Right cardiac atrium (tissue), 5 donors: ENCODE data around the gene RPL21. TPM values are rescaled to one million over a fixed set of nuclear protein-coding genes. Genes with fewer than 3 reads are reported as not detected.
"Not testable (repeated sequence)": the region's sequence is repeated elsewhere in the genome, so short reads cannot be mapped to it uniquely, and the experiment has no call there.

ENCODE experiments used
- ATAC-seq, 2 donors: fragments of 200-7000 bp; cut with Tn5 transposase; one replicate each; pipeline versions ENCODE4 v1.8.0 to v1.9.1; 2020; ENCODE audit warnings: moderate library complexity in 2 of 2, mild to moderate bottlenecking in 1 of 2
- DNase-seq, 3 donors: peaks; one replicate each; pipeline ENCODE4 v3.0.0-alpha.2; 2020
- H3K27ac ChIP-seq: one replicate; pipeline ENCODE4 v1.5.1; 2013; ENCODE audit warnings: mild to moderate bottlenecking, low read length, control low read depth, moderate library complexity
- H3K27me3 ChIP-seq: one replicate; pipeline ENCODE4 v1.6.1; 2013; ENCODE audit not compliant: control insufficient read depth, insufficient read depth
- H3K4me1 ChIP-seq: one replicate; pipeline ENCODE4 v1.6.1; 2013; ENCODE audit warnings: low read length; ENCODE audit not compliant: control insufficient read depth, insufficient read depth
- H3K4me3 ChIP-seq: one replicate; pipeline ENCODE4 v1.5.1; 2013; ENCODE audit warnings: low read length, control low read depth
- H3K9me3 ChIP-seq: one replicate; pipeline ENCODE4 v1.6.1; 2013; ENCODE audit warnings: low read length; ENCODE audit not compliant: control insufficient read depth
- WGBS: extraction: QIAGEN DNeasy Blood & Tissue Kit; methylation state at CpG from one replicate; pipeline ENCODE4 v1.1.7; 2013; 5-methylcytosine and 5-hydroxymethylcytosine counted together
- intact Hi-C, 4 donors: fragments of 100-400 bp; cut with DNase I; formaldehyde crosslinking; loops; one replicate each; pipeline versions ENCODE4 v1.11.0 to v1.14.0; 2022 to 2023
- long read RNA-seq, 4 donors: library from polyadenylated mRNA; unstranded; transcript quantifications; one replicate each; pipeline ENCODE4 v2.0.0, GENCODE V29; 2020 to 2021
- polyA plus RNA-seq: library from polyadenylated mRNA; stranded (reverse); fragments of 200-250 nt; gene quantifications from one replicate; pipeline ENCODE4 v1.2.3, GENCODE V29; 2013
- total RNA-seq, 4 donors: library from RNA; stranded (reverse); fragmentation: NEBNext Ultra II Directional; extraction: Animal tissue kit (Norgen Biotek cat#: 25700); gene quantifications; one replicate each; pipeline ENCODE4 v1.2.1, GENCODE V29; 2021
- donor health status: healthy with polysubstance abuse.
- donor health status: DM: no; HTN: yes; CAD: no.
- donor health status: DM: no; HTN: no; CAD: no.
- donor health status: DM: no; HTN: yes; CAD: no; lungs with severe emphysema.
- donor health status: DM: yes; HTN: yes; CAD: no.

Gene RPL21
- total RNA-seq (100 to 1,000 TPM; 723 to 895 (median 850) TPM), polyA plus RNA-seq (662 TPM)
- long read RNA-seq, donor 1, transcript RPL21-202 (6 exons, 815 nt) = major isoform, 18 of 28 reads
- long read RNA-seq, donor 1, partial matches to known transcripts = 3 of 28 reads
- long read RNA-seq, donor 1, other reads (novel, unspliced or antisense) = 0 of 28 reads
- long read RNA-seq, donor 2, transcript RPL21-202 (6 exons, 815 nt) = major isoform, 15 of 21 reads
- long read RNA-seq, donor 2, partial matches to known transcripts = 3 of 21 reads
- long read RNA-seq, donor 2, other reads (novel, unspliced or antisense) = 1 of 21 reads
- long read RNA-seq, donor 3, transcript RPL21-202 (6 exons, 815 nt) = major isoform, 8 of 17 reads
- long read RNA-seq, donor 3, partial matches to known transcripts = 3 of 17 reads
- long read RNA-seq, donor 3, other reads (novel, unspliced or antisense) = 4 of 17 reads
- long read RNA-seq, donor 4, transcript RPL21-202 (6 exons, 815 nt) = major isoform, 9 of 14 reads
- long read RNA-seq, donor 4, partial matches to known transcripts = 2 of 14 reads
- long read RNA-seq, donor 4, other reads (novel, unspliced or antisense) = 1 of 14 reads

DNA sequence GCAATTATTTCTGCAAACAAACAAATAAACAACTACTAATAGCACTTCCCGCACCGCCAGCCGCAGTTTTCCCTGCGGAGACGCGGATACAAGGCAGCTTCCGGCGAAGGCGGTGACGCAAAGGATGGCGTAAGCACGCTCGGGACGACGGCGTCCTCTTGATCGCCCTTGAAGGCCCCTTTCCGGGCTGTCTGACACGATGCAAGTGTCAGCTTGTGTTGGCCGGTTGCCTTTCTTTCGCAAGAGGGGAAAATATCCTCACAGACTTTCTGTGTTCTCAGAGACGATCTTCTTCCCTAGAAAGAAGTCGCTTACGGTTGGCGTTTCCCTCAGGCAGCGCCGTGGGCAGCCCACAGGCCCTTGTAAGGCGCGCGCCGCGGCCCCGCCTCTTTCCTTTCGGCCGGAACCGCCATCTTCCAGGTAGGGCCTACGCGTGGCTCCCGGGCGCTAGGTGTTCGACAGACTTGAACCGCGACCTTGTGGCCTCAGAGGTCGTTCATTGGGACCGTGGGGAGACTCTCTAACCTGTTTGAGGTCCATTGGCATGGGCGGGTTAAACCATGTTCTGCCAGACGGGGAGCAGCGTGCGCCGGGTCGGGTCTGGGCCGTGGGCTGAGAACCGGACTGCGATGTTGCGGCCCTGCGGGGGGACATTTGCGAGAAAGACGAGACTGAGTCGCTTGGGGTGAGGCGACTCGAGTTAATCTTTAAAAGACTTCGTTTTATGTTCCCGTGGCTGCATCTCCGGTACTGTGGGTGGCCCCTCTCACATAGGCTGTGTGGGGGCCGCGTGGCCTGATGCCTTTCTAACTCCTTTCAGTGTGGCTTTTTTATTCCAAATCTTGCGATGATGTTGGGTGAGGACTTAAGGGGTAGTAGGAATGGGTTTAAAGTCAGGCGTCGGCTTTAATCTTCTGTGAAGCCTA is at the start of gene RPL21:
Gene RPL21, plus strand, starts transcription at position 393 of the 926 bp plus-strand sequence. CDS start 2,219 bp downstream, outside the sequence.
- Histone ChIP-seq H3K4me1 (no peaks in the 10 kb centered on the region), H3K4me3 (peak within 1 kb of the TSS; percentile 96)

DNA sequence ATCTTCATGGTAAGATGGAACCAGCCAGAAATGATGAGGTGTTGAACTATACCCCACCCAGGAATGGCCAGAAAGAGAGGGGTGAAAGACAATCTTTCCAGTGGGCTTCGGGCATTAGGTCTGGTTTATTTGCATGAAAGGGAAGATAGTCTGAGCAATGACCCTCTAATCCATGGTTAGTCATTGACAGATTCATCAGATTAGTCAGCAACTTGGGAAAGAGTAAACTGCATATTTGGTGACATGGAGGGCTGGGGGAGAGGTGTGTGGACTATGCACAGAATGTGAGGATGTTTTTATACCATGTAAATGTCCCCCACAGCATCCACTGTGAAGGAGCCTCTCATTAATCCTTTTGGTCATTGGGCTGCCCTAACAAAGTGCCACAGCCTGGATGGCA is 49.7 kb upstream of the RPL21 start:
- no peaks in the 10 kb centered on the region for H3K4me1 ChIP-seq
- intact Hi-C loops = loop anchor here in 1 of 4 donors (10.0 kb wide), 1 partner anchor 217 kb away; no protein-coding TSS in a partner anchor
- H3K4me3 ChIP-seq = no peak overlapping the region
- no peak overlapping the region for H3K27ac ChIP-seq
- H3K27me3 ChIP-seq = no peaks in the 10 kb centered on the region
- no peak for DNase-seq
- no peaks in the 10 kb centered on the region for H3K9me3 ChIP-seq
- no peak for ATAC-seq
- 84% methylated on average over 1 of the region's 1 CpG for WGBS

More for the DNA sequence above, at the start of gene RPL21:
- DNase-seq = peak; percentile 98 to 99 (median 98)
- Histone ChIP-seq H3K27me3 (no peaks in the 10 kb centered on the region), H3K9me3 (no peaks in the 10 kb centered on the region), H3K27ac (peak within 1 kb of the TSS; percentile 84)
- intact Hi-C loops = loop anchor here in 2 of 4 donors (5.0 to 10.0 kb wide), 2 partner anchors 67 to 79 kb away; partner anchors contain the start of gene USP12 (in 1 of the 2)
- peak; percentile 99 for ATAC-seq
- WGBS = under 1% methylated on average over 69 of the region's 69 CpGs

DNA sequence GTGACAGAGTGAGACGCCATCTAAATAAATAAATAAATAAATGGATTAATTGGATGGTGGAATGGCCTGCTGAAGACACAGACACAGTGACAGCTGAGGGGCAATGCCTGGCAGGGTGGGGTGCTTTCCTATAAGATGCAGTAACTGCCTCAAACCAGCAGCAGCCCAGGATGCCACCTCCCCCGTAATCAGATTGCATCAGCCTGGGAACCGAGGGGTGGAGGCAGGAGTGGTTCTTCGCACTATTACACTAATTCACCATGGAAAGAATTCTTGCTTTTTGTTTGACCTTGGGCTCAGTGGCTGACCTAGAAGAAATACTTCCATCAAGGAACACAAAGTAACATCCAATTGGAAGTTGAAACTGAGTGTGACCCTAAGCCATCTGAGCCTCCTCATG is 48.2 kb upstream of the RPL21 start:
- intact Hi-C loops = loop anchor here in 1 of 4 donors (10.0 kb wide), 1 partner anchor 218 kb away; no protein-coding TSS in a partner anchor
- ATAC-seq = no peak
- 85% methylated on average over 4 of the region's 4 CpGs for WGBS

DNA sequence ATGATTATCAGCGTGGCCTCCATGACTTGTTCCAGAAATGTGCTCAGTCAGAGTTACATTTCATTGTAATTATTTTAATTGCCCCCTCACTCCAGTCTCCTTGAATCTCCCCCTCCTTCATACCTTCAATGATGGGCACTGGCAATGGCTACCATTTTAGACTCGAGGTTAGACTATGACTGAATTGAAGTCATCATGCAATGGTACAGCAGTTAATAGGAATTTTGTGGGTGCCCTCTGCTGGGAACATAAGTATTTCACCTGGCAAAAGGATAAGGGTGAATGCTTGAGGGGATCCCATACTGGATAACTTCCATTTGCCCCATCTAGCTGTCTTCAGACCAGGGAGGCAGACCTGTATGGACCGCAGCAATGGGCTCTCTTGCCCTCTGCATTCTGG is 47.5 kb upstream of the RPL21 start:
- no peaks in the 10 kb centered on the region for H3K9me3 ChIP-seq
- H3K27ac ChIP-seq = no peak overlapping the region
- no peaks in the 10 kb centered on the region for H3K4me1 ChIP-seq
- no peak overlapping the region for H3K4me3 ChIP-seq
- 78% methylated on average over 3 of the region's 3 CpGs for WGBS
- no peak for DNase-seq
- H3K27me3 ChIP-seq = no peaks in the 10 kb centered on the region
- peak; percentile 47 to 49 for ATAC-seq
- intact Hi-C loops = loop anchor here in 1 of 4 donors (10.0 kb wide), 1 partner anchor 219 kb away; no protein-coding TSS in a partner anchor

More for the DNA sequence above, 48.2 kb upstream of the RPL21 start:
- no peaks in the 10 kb centered on the region for H3K4me1 ChIP-seq
- DNase-seq = no peak
- H3K9me3 ChIP-seq = no peaks in the 10 kb centered on the region
- H3K4me3 ChIP-seq = no peak overlapping the region
- no peaks in the 10 kb centered on the region for H3K27me3 ChIP-seq
- H3K27ac ChIP-seq = no peak overlapping the region

DNA sequence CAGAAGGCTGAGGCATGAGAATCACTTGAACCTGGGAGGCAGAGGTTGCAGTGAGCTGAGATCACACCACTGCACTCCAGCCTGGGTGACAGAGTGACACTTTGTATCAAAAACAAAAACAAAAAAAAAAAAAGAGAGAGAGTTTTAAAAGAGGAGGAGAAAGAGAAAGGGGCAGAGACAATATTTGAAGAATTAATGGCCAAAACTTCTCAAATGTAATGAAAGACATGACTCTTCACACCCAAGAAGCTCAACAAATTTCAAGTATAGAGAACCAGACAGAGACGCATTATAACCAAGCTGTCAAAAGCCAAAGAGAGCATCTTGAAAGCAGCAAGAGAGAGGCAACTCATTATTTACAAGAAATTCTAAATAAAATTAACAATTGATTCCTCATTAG is 42.8 kb upstream of the RPL21 start:
- intact Hi-C loops = loop anchor here in 1 of 4 donors (10.0 kb wide), 1 partner anchor 224 kb away; no protein-coding TSS in a partner anchor
- WGBS = 95% methylated on average over 1 of the region's 1 CpG
- ATAC-seq = no peak
- DNase-seq = no peak
- Histone ChIP-seq H3K9me3 (no peaks in the 10 kb centered on the region), H3K27ac (no peak overlapping the region), H3K4me1 (no peaks in the 10 kb centered on the region), H3K4me3 (no peak overlapping the region), H3K27me3 (no peaks in the 10 kb centered on the region)

DNA sequence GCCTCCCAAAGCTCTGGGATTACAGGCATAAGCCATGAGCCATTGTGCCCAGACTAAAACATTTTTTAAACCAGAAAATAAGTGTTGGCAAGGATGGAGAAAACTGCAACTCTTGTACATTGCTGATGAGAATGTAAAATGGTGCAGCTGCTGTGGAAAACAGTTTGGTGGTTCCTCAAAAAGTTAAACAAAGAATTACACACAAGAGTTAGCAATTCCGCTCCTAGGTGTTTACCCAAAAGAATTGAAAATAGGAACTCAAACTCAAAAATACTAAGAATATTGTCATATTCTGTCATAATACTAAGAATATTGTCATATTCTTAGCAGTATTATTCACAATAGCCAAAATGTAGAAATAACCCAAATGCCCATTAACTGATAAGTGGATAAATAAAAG is 40.1 kb upstream of the RPL21 start:
- intact Hi-C loops = no loop called here
- WGBS = 95% methylated on average over 1 of the region's 1 CpG

DNA sequence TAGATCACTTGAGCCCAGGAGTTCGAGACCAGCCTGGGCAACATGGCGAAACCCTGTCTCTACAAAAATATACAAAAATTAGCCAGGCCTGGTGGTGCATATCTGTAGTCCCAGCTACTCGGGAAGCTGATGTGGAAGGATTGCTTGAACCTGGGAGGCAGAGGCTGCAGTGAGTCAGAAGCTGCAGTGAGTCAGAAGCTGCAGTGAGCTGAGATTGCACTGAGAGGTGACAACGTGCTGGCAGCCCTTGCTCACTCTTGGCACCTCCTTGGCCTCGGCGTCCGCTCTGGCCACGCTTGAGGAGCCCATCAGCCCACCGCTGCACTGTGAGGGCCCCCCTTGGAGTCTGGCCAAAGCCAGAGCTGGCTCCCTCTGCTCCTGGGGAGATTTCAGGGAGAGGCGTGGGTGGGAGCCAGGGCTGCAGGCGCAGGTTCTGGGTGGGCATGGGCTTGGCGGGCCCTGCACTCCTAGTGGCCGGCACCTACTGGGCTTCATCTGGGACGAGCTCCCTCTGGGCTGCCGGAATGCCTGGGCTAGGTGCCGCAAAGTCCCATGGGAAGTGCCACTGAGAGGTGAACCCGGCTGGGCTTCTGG is 39.5 kb upstream of the RPL21 start:
- ATAC-seq = no peak
- no peak for DNase-seq
- intact Hi-C loops = no loop called here
- Histone ChIP-seq H3K27me3 (no peaks in the 10 kb centered on the region), H3K4me3 (no peak overlapping the region), H3K27ac (no peak overlapping the region), H3K9me3 (no peaks in the 10 kb centered on the region), H3K4me1 (no peaks in the 10 kb centered on the region)
- WGBS = 84% methylated on average over 17 of the region's 17 CpGs

More for the DNA sequence above, 40.1 kb upstream of the RPL21 start:
- Histone ChIP-seq H3K9me3 (no peaks in the 10 kb centered on the region), H3K27me3 (no peaks in the 10 kb centered on the region), H3K4me1 (no peaks in the 10 kb centered on the region), H3K4me3 (no peak overlapping the region), H3K27ac (no peak overlapping the region)
- ATAC-seq (no peak), DNase-seq (no peak)

DNA sequence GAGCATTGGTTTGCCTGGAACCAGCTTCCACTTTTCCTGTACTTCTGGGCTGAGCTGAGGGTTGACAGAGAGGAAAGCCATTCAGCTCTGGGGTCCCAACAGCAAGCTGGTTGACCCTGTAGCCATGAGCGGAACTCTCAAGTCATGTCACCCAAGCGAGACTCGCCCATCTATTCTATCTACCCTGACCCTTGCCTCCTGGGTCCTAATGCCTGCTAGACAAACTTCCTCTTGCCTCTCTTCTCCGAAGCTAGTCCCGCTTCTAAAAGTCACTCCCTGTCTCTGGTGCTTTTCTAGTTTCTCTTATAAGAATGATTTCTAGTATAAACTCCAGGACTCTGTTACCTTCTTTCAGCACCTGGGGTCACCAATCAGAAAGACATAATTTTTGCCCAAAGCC is 38.0 kb upstream of the RPL21 start:
- H3K27ac ChIP-seq, intact Hi-C loops, ATAC-seq, H3K9me3 ChIP-seq, DNase-seq, H3K27me3 ChIP-seq, H3K4me1 ChIP-seq, H3K4me3 ChIP-seq: not testable (repeated sequence)
- 90% methylated on average over 5 of the region's 5 CpGs for WGBS

DNA sequence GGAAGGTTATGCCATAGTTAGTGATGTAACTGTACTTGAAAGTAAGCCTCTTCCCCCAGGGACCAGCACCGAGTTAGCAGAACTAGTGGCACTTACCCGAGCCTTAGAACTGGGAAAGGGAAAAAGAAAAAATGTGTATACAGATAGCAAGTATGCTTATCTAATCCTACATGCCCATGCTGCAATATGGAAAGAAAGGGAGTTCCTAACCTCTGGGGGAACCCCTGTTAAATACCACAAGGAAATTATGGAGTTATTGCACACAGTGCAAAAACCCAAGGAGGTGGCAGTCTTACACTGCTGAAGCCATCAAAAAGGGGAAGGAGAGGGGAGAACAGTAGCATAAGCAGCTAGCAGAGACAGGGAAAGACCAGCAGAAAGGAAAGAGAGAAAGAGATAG is 33.6 kb upstream of the RPL21 start:
- H3K4me1 ChIP-seq, H3K27me3 ChIP-seq, H3K27ac ChIP-seq, H3K4me3 ChIP-seq, H3K9me3 ChIP-seq, ATAC-seq, DNase-seq, intact Hi-C loops: not testable (repeated sequence)
- 55% methylated on average over 2 of the region's 2 CpGs for WGBS

DNA sequence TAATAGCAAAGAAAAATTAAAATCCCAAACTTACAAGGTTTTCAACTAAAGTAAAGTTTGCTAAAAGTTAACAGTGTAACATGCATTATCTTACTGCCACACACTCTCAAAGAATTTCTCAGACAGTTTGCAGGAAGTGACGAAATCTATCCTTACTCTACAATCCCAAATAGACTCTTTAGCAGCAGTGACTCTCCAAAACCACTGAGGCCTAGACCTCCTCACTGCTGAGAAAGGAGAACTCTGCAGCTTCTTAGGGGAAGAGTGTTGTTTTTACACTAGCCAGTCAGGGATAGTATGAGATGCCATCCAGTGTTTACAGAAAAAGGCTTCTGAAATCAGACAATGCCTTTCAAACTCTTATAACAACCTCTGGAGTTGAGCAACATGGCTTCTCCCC is 32.5 kb upstream of the RPL21 start:
- H3K4me1 ChIP-seq, intact Hi-C loops, H3K9me3 ChIP-seq, H3K27me3 ChIP-seq, DNase-seq, H3K27ac ChIP-seq, H3K4me3 ChIP-seq, ATAC-seq: not testable (repeated sequence)
- WGBS = 54% methylated on average over 1 of the region's 1 CpG
